Peyer's patch (tissue), 4 donors: ENCODE results near the gene NEU3. TPM values are rescaled to one million over a fixed set of nuclear protein-coding genes. Genes with fewer than 3 reads are reported as not detected.

ENCODE experiments used
- DNase-seq, 3 donors: peaks; one replicate each; pipeline ENCODE4 v3.0.0-alpha.2; 2017 to 2019
- H3K27ac ChIP-seq, 4 donors: fragments of 200-600 bp; sonication (generic); one replicate each; pipeline ENCODE4 v1.5.1; 2016 to 2019
- H3K27me3 ChIP-seq, 2 donors: fragments of 200-600 bp; sonication (generic); one replicate each; pipeline ENCODE4 v1.5.1; 2019
- H3K36me3 ChIP-seq, 3 donors: fragments of 200-600 bp; sonication (generic); one replicate each; pipeline ENCODE4 v1.5.1; 2016 to 2019
- H3K4me1 ChIP-seq, 4 donors: fragments of 200-600 bp; sonication (generic); one replicate each; pipeline ENCODE4 v1.5.1; 2016 to 2019
- H3K4me3 ChIP-seq, 4 donors: fragments of 200-600 bp; sonication (generic); 1 replicate in 3 of 4; 2 replicates in 1 of 4; pipeline ENCODE4 v1.5.1; 2016 to 2019; ENCODE audit warnings: mild to moderate bottlenecking in 1 of 4
- H3K9me3 ChIP-seq, 4 donors: fragments of 200-600 bp; sonication (generic); one replicate each; pipeline ENCODE4 v1.5.1; 2016 to 2019; ENCODE audit warnings: mild to moderate bottlenecking in 1 of 4
- CTCF ChIP-seq, 6 experiments: fragments of 450-650 bp in 4 of 6; fragments of 200-600 bp in 2 of 6; sonication (generic) in 1 of 6; IDR thresholded peaks; one replicate each; pipeline ENCODE4 v1.5.1; 2017 to 2019; ENCODE audit warnings: antibody characterized with exemption in 6 of 6, mild to moderate bottlenecking in 3 of 6, moderate library complexity in 1 of 6
- POLR2A ChIP-seq, 2 donors: fragments of 450-650 bp; IDR thresholded peaks; one replicate each; pipeline ENCODE4 v1.5.1; 2017; ENCODE audit warnings: antibody characterized with exemption in 2 of 2, mild to moderate bottlenecking in 2 of 2, moderate library complexity in 2 of 2
- total RNA-seq, 4 donors: library from RNA; depleted of rRNA; stranded (reverse); fragments of >200 nt; gene quantifications; one replicate each; pipeline ENCODE4 v1.1.0, GENCODE V29; 2016

NEU3 gene
- total RNA-seq, 4 donors from 2014 or later = 6.0 to 14.0 (median 10.1) TPM

GRCh38 chr11:74970852-74971395 is 17.8 kb upstream of the NEU3 start:
- no peaks in the 10 kb centered on the region for H3K27me3 ChIP-seq
- DNase-seq = no peak
- H3K36me3 ChIP-seq = peaks cover 0 to 81% (median 0%) of the 10 kb centered on the region in 3 donors
- no peak overlapping the region for H3K27ac ChIP-seq
- no peaks in the 10 kb centered on the region for H3K4me1 ChIP-seq
- no peak overlapping the region for H3K4me3 ChIP-seq
- TF ChIP-seq CTCF (IDR thresholded peaks at IDR 0.05) (no peak), POLR2A (IDR thresholded peaks at IDR 0.05) (no peak)
- H3K9me3 ChIP-seq = no peaks in the 10 kb centered on the region

GRCh38 chr11:74971424-74971823 is 17.3 kb upstream of the NEU3 start:
- no peak for DNase-seq
- Histone ChIP-seq H3K27ac (no peak overlapping the region), H3K4me1 (no peaks in the 10 kb centered on the region), H3K4me3 (no peak overlapping the region), H3K9me3 (no peaks in the 10 kb centered on the region), H3K27me3 (no peaks in the 10 kb centered on the region), H3K36me3 (peaks cover 0 to 83% (median 0%) of the 10 kb centered on the region in 3 donors)
- no peak for TF ChIP-seq POLR2A (IDR thresholded peaks at IDR 0.05)

GRCh38 chr11:74978041-74978440 is 10.7 kb upstream of the NEU3 start:
- H3K27ac ChIP-seq = no peak overlapping the region
- no peak overlapping the region for H3K4me3 ChIP-seq
- H3K36me3 ChIP-seq = peaks cover 0 to 57% (median 0%) of the 10 kb centered on the region in 3 donors
- H3K9me3 ChIP-seq = no peaks in the 10 kb centered on the region
- TF ChIP-seq POLR2A (IDR thresholded peaks at IDR 0.05) (no peak), CTCF (IDR thresholded peaks at IDR 0.05) (no peak)
- DNase-seq = no peak
- no peaks in the 10 kb centered on the region for H3K27me3 ChIP-seq
- H3K4me1 ChIP-seq = no peaks in the 10 kb centered on the region

GRCh38 chr11:74980634-74981033 is 8.1 kb upstream of the NEU3 start:
- Histone ChIP-seq H3K4me1 (no peaks in the 10 kb centered on the region), H3K27me3 (no peaks in the 10 kb centered on the region), H3K27ac (no peak overlapping the region), H3K4me3 (no peak overlapping the region), H3K9me3 (no peaks in the 10 kb centered on the region), H3K36me3 (peaks cover 0 to 35% (median 0%) of the 10 kb centered on the region in 3 donors)
- DNase-seq = no peak
- TF ChIP-seq CTCF (IDR thresholded peaks at IDR 0.05) (no peak), POLR2A (IDR thresholded peaks at IDR 0.05) (no peak)

GRCh38 chr11:74981888-74982287 is 6.8 kb upstream of the NEU3 start:
- no peak for TF ChIP-seq CTCF (IDR thresholded peaks at IDR 0.05)
- no peak for TF ChIP-seq POLR2A (IDR thresholded peaks at IDR 0.05)
- no peak overlapping the region for H3K27ac ChIP-seq
- DNase-seq = no peak
- H3K9me3 ChIP-seq = no peaks in the 10 kb centered on the region
- H3K4me3 ChIP-seq = no peak overlapping the region
- H3K36me3 ChIP-seq = peaks cover 0 to 24% (median 0%) of the 10 kb centered on the region in 3 donors
- no peaks in the 10 kb centered on the region for H3K27me3 ChIP-seq
- H3K4me1 ChIP-seq = no peaks in the 10 kb centered on the region

GRCh38 chr11:74984070-74984469 is 4.7 kb upstream of the NEU3 start:
- TF ChIP-seq POLR2A (IDR thresholded peaks at IDR 0.05) = no peak
- Histone ChIP-seq H3K4me3 (no peak overlapping the region), H3K27ac (no peak overlapping the region), H3K36me3 (peaks cover 0 to 7% (median 0%) of the 10 kb centered on the region in 3 donors), H3K27me3 (no peaks in the 10 kb centered on the region), H3K9me3 (no peaks in the 10 kb centered on the region), H3K4me1 (peaks cover 0 to 3% (median 0%) of the 10 kb centered on the region in 4 donors)
- DNase-seq = no peak

GRCh38 chr11:74984730-74985129 is 4.0 kb upstream of the NEU3 start:
- Histone ChIP-seq H3K36me3 (peaks cover 0 to under 1% (median 0%) of the 10 kb centered on the region in 3 donors), H3K27ac (no peak overlapping the region), H3K4me1 (peaks cover 0 to 3% (median 0%) of the 10 kb centered on the region in 4 donors), H3K4me3 (no peak overlapping the region), H3K27me3 (no peaks in the 10 kb centered on the region), H3K9me3 (no peaks in the 10 kb centered on the region)
- TF ChIP-seq POLR2A (IDR thresholded peaks at IDR 0.05) = no peak
- TF ChIP-seq CTCF (IDR thresholded peaks at IDR 0.05) = no peak
- no peak for DNase-seq
